OCI-LY1 (cell line): ENCODE data around the gene PBX1.

Experiments
- EZH2 ChIP-seq: fragments of 200-600 bp; sonication (generic), shearing (Covaris generic); IDR thresholded peaks from 2 replicates; pipeline ENCODE4 v1.8.0; 2017; ENCODE audit warnings: borderline replicate concordance, mixed run types, mild to moderate bottlenecking, antibody characterized with exemption, low read length, moderate library complexity, mixed read lengths
- TF ChIP-seq, protein P1 (sequence below): fragments of 200-600 bp; sonication (generic), shearing (Covaris generic); IDR thresholded peaks from 2 replicates; pipeline ENCODE4 v1.5.1; 2017; ENCODE audit warnings: mild to moderate bottlenecking, antibody characterized with exemption, low read length, moderate library complexity, mixed read lengths

DNA sequence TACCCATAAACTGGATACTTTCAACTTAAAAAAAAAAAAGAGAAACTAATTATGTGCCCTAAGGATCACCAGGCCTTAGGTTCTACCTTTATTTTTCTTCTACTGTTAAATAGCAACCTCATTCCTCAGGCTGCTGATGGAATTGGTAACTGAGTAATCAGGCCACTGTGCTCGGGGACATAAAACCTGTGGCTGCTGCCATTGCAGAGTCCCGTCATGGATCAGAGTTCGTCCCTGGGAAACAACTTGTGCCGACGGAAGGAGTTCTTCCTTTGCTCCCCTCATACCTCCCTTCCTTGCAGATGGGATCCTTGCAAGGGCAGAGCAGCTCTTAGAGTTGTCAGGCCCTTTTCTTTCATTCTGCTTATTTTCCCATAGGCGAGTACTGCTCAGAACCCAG, 123.6 kb downstream of the PBX1 start:
- TF ChIP-seq, protein P1, sequence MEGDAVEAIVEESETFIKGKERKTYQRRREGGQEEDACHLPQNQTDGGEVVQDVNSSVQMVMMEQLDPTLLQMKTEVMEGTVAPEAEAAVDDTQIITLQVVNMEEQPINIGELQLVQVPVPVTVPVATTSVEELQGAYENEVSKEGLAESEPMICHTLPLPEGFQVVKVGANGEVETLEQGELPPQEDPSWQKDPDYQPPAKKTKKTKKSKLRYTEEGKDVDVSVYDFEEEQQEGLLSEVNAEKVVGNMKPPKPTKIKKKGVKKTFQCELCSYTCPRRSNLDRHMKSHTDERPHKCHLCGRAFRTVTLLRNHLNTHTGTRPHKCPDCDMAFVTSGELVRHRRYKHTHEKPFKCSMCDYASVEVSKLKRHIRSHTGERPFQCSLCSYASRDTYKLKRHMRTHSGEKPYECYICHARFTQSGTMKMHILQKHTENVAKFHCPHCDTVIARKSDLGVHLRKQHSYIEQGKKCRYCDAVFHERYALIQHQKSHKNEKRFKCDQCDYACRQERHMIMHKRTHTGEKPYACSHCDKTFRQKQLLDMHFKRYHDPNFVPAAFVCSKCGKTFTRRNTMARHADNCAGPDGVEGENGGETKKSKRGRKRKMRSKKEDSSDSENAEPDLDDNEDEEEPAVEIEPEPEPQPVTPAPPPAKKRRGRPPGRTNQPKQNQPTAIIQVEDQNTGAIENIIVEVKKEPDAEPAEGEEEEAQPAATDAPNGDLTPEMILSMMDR, result no peak
- no peak for TF ChIP-seq EZH2
